Nephron (organoid): ENCODE data around the gene CALN1.
A peak's percentile ranks its signal among the peaks of the same experiment; 100 is the strongest.

Experiments
- H3K27ac Mint-ChIP-seq, 3 experiments: 2 replicates each; pipeline ENCODE4 v1.8.0; 2020; ENCODE audit warnings: mixed read lengths in 3 of 3, mild to moderate bottlenecking in 2 of 3, moderate library complexity in 1 of 3
- H3K27me3 Mint-ChIP-seq: 2 replicates; pipeline ENCODE4 v1.8.0; 2021; ENCODE audit warnings: low read depth, mild to moderate bottlenecking, moderate library complexity, mixed read lengths
- H3K36me3 Mint-ChIP-seq: 2 replicates; pipeline ENCODE4 v1.8.0; 2020; ENCODE audit warnings: low read depth, mixed read lengths
- H3K4me1 Mint-ChIP-seq: 2 replicates; pipeline ENCODE4 v1.8.0; 2020; ENCODE audit warnings: mixed read lengths
- H3K4me3 Mint-ChIP-seq, 3 experiments: 2 replicates each; pipeline ENCODE4 v1.8.0; 2020; ENCODE audit warnings: mild to moderate bottlenecking in 3 of 3, mixed read lengths in 3 of 3, moderate library complexity in 2 of 3
- H3K9me3 Mint-ChIP-seq: 2 replicates; pipeline ENCODE4 v1.8.0; 2020; ENCODE audit warnings: mixed read lengths
- CTCF ChIP-seq, 3 experiments: fragments of 200-600 bp; sonication (generic); IDR thresholded peaks; one replicate each; pipeline ENCODE4 v1.5.0; 2021; ENCODE audit warnings: antibody characterized with exemption in 3 of 3; ENCODE audit not compliant: unreplicated experiment in 3 of 3

Gene CALN1

GRCh38 chr7:71768450-71768849 lies 643.7 kb downstream of the CALN1 start:
- TF ChIP-seq CTCF (IDR thresholded peaks at IDR 0.05; ENCODE audit: unreplicated experiment in 3 of 3) = no peak

GRCh38 chr7:71766016-71766415 lies 646.1 kb downstream of the CALN1 start:
- no peak for TF ChIP-seq CTCF (IDR thresholded peaks at IDR 0.05; ENCODE audit: unreplicated experiment in 3 of 3)
- Mint-ChIP-seq H3K27me3 (peaks cover 4% of the 10 kb centered on the region), H3K4me1 (no peaks in the 10 kb centered on the region), H3K4me3 (no peak overlapping the region), H3K36me3 (no peaks in the 10 kb centered on the region), H3K9me3 (peaks cover 33% of the 10 kb centered on the region), H3K27ac (no peak overlapping the region)

More at GRCh38 chr7:71768450-71768849, 643.7 kb downstream of the CALN1 start:
- no peak overlapping the region for H3K4me3 Mint-ChIP-seq
- H3K4me1 Mint-ChIP-seq = no peaks in the 10 kb centered on the region
- H3K9me3 Mint-ChIP-seq = peaks cover 13% of the 10 kb centered on the region
- H3K27me3 Mint-ChIP-seq = peaks cover 15% of the 10 kb centered on the region
- no peak overlapping the region for H3K27ac Mint-ChIP-seq
- H3K36me3 Mint-ChIP-seq = no peaks in the 10 kb centered on the region

GRCh38 chr7:71761336-71761735 lies 650.8 kb downstream of the CALN1 start:
- H3K27ac Mint-ChIP-seq = no peak overlapping the region
- H3K4me1 Mint-ChIP-seq = no peaks in the 10 kb centered on the region
- peaks cover 45% of the 10 kb centered on the region for H3K9me3 Mint-ChIP-seq
- H3K4me3 Mint-ChIP-seq = no peak overlapping the region
- H3K36me3 Mint-ChIP-seq = no peaks in the 10 kb centered on the region
- peaks cover 2% of the 10 kb centered on the region for H3K27me3 Mint-ChIP-seq
- TF ChIP-seq CTCF (IDR thresholded peaks at IDR 0.05; ENCODE audit: unreplicated experiment in 3 of 3) = no peak

- no peak overlapping the region for H3K27ac Mint-ChIP-seq
Measured at GRCh38 chr7:71754828-71755227, 657.3 kb downstream of the CALN1 start.

GRCh38 chr7:71753956-71754664 lies 658.0 kb downstream of the CALN1 start:
- Mint-ChIP-seq H3K4me3 (peak overlapping the region in 2 of 3 experiments; percentile 36 to 64), H3K36me3 (no peaks in the 10 kb centered on the region), H3K4me1 (peaks cover 9% of the 10 kb centered on the region), H3K9me3 (peaks cover 25% of the 10 kb centered on the region), H3K27me3 (peaks cover 45% of the 10 kb centered on the region), H3K27ac (peak overlapping the region in 1 of 3 experiments; percentile 40)
- TF ChIP-seq CTCF (IDR thresholded peaks at IDR 0.05; ENCODE audit: unreplicated experiment in 3 of 3) = no peak

More at GRCh38 chr7:71754828-71755227, 657.3 kb downstream of the CALN1 start:
- peaks cover 9% of the 10 kb centered on the region for H3K4me1 Mint-ChIP-seq
- no peak overlapping the region for H3K4me3 Mint-ChIP-seq
- no peak for TF ChIP-seq CTCF (IDR thresholded peaks at IDR 0.05; ENCODE audit: unreplicated experiment in 3 of 3)
- peaks cover 23% of the 10 kb centered on the region for H3K9me3 Mint-ChIP-seq
- peaks cover 41% of the 10 kb centered on the region for H3K27me3 Mint-ChIP-seq
- H3K36me3 Mint-ChIP-seq = no peaks in the 10 kb centered on the region

- peak overlapping the region in 1 of 3 experiments; percentile 40 for H3K27ac Mint-ChIP-seq
- H3K27me3 Mint-ChIP-seq = peaks cover 49% of the 10 kb centered on the region
- peaks cover 27% of the 10 kb centered on the region for H3K9me3 Mint-ChIP-seq
- H3K4me3 Mint-ChIP-seq = peak overlapping the region in 2 of 3 experiments; percentile 41 to 64
- H3K36me3 Mint-ChIP-seq = no peaks in the 10 kb centered on the region
- peaks cover 9% of the 10 kb centered on the region for H3K4me1 Mint-ChIP-seq
- no peak for TF ChIP-seq CTCF (IDR thresholded peaks at IDR 0.05; ENCODE audit: unreplicated experiment in 3 of 3)
Measured at GRCh38 chr7:71753236-71753635, 658.9 kb downstream of the CALN1 start.
